B cell (primary cell): ENCODE measurements around the gene PPP1R12C.

ENCODE experiments used
- EZH2 ChIP-seq: IDR thresholded peaks from 2 replicates; pipeline ENCODE4 v1.6.1; 2012; ENCODE audit warnings: borderline replicate concordance, low read depth, mild to moderate bottlenecking, moderate library complexity, low read length; ENCODE audit not compliant: insufficient read depth, poor library complexity, severe bottlenecking
- TF ChIP-seq, protein P1 (sequence below): fragments of 200-600 bp; IDR thresholded peaks from one replicate; pipeline ENCODE4 v1.8.0; 2022; ENCODE audit warnings: antibody characterized with exemption, mild to moderate bottlenecking

DNA sequence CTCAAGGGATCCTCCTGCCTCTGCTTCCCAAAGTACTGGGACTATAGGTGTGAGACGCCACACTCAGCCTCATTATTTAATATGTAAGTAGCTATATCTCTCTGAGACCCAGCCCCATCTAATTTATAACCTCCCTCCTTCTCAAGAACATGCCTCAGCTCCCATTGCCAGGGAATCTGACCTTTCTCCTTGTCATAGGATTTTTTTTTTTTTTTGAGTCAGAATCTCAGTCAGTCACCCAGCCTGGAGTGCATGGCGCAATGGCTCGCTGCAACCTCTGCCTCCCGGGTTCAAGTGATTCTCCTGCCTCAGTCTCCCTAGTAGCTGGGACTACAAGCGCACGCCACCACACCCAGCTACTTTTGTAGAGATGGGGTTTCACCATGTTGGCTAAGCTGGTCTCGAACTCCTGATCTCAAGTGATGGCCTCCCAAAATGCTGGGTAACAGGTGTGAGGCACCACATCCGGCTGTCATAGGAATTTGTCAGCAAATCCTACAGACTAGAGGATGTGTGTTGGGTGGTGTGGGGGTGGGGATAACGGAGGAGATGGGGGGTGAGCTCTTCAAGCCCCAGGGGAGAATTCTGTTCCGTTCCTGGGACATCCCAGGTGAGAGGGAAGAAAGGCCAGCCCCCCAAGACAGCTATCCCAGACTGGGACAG, 46.8 kb downstream of the PPP1R12C start:
- no peak for TF ChIP-seq EZH2
- TF ChIP-seq, protein P1, sequence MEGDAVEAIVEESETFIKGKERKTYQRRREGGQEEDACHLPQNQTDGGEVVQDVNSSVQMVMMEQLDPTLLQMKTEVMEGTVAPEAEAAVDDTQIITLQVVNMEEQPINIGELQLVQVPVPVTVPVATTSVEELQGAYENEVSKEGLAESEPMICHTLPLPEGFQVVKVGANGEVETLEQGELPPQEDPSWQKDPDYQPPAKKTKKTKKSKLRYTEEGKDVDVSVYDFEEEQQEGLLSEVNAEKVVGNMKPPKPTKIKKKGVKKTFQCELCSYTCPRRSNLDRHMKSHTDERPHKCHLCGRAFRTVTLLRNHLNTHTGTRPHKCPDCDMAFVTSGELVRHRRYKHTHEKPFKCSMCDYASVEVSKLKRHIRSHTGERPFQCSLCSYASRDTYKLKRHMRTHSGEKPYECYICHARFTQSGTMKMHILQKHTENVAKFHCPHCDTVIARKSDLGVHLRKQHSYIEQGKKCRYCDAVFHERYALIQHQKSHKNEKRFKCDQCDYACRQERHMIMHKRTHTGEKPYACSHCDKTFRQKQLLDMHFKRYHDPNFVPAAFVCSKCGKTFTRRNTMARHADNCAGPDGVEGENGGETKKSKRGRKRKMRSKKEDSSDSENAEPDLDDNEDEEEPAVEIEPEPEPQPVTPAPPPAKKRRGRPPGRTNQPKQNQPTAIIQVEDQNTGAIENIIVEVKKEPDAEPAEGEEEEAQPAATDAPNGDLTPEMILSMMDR = no peak
